GM10847 (cell line): Measurements from ENCODE around the gene F12.
A peak's percentile ranks its signal among the peaks of the same experiment; 100 is the strongest.

Source experiments
- POLR2A ChIP-seq: IDR thresholded peaks from 2 replicates; pipeline ENCODE4 v1.6.1; 2011; ENCODE audit not compliant: insufficient read length; ENCODE audit errors: extremely low read depth

Gene F12

GRCh38 chr5:177430972-177431316, 21.6 kb upstream of the F12 start:
- TF ChIP-seq POLR2A = no peak

DNA sequence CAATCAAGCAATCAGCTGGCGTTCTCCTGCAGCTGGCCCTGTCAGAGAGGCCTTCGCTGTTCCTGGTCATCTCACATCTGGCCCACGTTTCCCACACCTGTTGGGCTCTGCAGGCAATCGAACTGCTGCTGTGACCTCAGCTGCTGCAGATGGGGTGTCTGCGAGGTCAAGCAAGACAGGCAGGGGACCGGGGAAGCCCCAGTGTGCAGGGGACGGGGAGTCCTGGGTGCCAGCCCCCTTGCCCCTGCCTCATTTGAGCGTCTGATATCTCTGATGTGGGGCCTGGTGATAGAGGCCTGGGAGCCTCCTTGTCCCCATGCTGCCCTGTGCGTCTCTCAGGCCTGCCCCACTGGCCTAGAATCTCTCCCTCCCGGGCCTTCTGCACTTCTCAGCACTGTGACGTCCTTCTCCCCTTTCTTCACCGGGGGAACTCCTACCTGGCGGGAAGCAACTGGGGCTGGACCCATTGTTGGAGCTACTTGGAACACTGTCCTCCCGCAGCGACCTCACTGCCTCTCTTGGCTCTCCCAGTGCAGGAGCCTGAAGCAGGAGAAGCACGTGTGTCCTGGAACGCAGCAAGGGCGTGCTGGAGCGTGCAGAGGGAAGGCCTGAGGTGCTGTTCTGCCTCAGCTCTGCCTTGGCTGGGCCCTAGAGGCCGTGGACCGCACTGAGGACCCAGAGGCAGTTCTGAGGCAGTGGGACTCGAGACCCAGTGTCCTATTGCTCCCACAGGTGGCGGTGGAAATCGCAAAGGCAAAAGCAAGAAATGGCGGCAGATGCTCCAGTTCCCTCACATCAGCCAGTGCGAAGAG, 21.0 kb upstream of the F12 start:
- no peak for TF ChIP-seq POLR2A

DNA sequence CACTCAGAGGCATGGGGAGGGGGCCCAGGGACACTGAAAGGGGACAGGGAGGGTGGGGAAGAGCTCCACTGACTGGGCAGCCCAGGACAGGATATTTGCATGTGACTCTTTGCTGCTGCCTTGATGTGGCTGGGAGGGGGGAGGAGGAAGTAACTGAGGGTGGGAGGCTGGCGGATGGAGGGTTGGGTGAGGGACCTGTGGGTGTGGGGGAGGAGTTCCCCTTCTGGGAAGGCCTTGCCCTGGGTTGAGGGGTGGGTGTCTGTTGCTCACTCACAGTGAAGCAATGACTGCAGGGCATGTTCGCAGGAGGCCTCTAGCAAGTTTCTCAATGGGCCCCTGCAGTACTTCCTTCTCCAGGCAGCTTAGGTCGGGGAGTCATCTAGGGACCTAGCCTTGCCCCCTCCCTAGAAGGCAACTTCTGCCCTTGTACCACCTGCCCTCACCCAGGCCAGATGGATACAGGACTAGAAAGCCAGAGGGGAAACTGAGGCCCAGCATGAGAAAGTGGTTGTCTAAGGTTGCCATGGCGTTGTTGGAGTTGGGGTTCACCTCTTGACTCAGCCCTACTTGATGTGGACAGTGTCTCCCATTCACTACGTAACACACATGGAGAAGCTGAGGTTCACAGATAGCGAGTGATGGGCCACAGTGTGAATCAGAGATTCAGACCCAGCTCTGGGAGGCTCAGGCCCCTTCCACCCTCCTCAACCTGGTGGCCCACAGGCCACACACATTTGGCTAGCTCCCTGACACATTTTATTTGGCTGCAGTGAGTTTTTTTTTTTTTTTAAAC, 20.1 kb upstream of the F12 start:
- peak; percentile 42 for TF ChIP-seq POLR2A

GRCh38 chr5:177428574-177429217, 19.3 kb upstream of the F12 start:
- TF ChIP-seq POLR2A = no peak

DNA sequence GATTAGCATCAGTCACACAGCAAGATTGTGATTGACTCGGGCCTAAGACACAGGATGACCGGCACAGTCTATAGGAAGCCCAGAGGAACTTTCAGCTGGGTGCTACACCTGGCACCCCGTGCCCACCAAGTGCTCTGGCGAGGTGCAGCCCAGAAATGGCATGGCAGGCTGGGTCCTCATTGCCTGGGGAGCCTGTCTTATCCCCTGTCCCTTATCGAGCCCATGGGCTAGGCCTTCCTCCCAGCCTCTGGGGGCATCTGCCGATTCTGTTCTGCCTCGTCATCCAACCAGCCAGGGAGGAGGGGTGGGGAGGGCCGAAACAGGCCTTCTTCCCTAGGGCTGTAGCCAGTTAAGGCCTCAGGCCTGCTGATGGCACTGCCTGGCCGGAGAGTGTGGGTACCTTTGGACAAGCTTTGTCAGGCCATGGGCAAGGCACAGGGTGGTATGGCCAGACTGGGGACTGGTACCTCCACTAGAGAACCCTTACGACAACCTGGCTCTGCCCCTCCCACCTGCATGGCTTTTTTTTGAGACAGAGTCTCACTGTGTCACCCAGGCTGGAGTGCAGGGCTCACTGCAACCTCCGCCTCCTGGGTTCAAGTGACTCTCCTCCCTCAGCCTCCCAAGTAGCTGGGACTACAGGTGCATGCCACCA, 18.7 kb upstream of the F12 start:
- TF ChIP-seq POLR2A = peak; percentile 13

DNA sequence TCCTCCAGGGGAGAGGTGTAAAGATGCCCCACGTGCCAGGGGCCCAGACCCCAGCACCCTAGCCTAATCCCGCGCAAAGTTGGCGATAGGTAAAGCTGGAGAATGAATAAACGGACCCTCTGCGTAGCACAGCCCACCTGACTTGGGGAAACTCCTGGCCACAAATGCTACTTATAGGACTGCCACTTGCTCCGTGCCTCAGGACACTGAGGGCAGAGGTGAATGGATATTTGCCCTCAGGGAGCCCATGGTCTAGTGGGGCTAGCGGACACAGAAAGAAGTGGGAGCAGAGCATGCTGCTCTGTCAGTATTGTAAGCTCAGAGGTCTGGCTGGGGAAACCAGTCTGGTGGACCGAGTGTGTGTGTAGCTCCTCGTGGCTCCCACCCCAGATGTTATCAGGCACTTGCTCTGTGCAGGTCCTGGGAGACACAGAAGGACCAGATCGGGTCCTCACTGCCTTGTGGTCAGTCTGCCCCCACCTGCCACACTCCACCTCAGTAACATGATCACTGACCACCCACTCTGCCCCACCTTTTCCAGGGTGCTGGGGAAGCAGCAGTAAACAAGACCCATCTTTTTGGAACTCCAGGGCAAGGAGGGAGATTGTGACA, 18.0 kb upstream of the F12 start:
- TF ChIP-seq POLR2A = no peak

- TF ChIP-seq POLR2A = peak; percentile 56
Measured at GRCh38 chr5:177426566-177427210, 17.3 kb upstream of the F12 start, which contains the start of gene GRK6. Gene GRK6, plus strand, starts transcription at chr5:177426676. Its CDS starts 170 bp downstream, at chr5:177426846.

DNA sequence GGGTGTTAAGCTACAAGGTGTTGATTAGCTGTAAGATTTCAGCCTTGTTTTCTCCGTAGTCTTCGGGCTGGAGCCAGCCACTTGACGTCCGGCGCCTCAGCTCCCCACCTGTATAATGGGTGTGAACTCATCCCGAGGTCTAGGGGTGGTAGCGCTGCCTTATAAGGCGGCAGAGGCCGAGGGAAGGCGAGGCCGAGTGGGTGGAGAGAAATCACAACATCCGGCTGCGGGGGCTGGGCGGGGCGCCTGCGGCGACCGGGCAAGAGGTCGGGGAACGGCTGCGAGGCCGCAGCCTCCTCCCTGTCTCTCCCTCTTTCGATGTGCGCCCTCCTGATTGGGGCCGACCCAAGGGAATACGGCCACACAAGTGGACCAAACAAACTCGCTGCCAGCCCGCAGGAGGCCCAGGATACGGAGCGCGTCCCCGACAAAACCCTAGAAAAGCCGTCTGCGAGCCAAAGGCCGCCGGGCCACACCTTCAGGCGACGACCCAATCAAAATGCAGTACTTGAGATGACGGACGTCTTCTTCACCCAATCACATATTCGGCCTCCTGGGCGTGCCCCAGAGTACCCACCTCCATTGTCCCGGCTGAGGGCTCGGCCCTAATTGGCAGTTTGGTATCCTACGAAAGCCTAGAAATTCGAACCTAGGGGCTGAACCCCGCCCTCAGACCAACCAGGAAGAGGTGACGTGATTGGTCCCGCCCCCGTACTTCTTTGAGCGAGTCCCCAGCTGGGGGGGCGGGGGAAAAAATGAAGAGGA, 16.6 kb upstream of the F12 start:
- peak; percentile 66 for TF ChIP-seq POLR2A

GRCh38 chr5:177425196-177425800, 15.9 kb upstream of the F12 start:
- no peak for TF ChIP-seq POLR2A

DNA sequence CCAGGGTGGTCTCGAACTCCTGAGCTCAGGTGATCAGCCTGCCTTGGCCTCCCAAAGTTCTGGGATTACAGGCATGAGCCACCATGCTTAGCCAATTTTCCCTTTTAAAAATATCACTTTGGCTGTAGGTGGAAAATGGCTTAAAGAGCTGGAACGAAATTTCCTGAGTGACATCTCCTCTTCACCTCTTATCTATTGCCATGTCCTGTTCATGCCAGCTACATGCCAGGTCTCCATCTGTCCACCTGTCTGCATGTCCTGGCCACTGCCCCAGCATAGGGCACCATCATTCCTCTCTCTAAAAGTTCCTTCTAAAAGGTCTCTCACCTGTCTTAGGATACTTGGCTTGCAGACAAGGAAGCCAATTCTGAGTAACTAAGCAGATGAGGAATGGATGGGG, 14.3 kb upstream of the F12 start:
- no peak for TF ChIP-seq POLR2A

- no peak for TF ChIP-seq POLR2A
Measured at GRCh38 chr5:177421062-177421798, 11.9 kb upstream of the F12 start.

GRCh38 chr5:177419046-177419445, 9.7 kb upstream of the F12 start:
- TF ChIP-seq POLR2A = no peak

GRCh38 chr5:177414481-177414880, 5.1 kb upstream of the F12 start:
- TF ChIP-seq POLR2A = no peak
